GM18861 (cell line): ENCODE measurements around the gene SERGEF.
"Not testable (repeated sequence)": the region's sequence is repeated elsewhere in the genome, so short reads cannot be mapped to it uniquely, and the experiment has no call there.

ENCODE experiments used
- ATAC-seq: cut with Tn5 transposase; IDR thresholded peaks from one replicate; pipeline ENCODE4 v1.9.1; 2021; ENCODE audit not compliant: unreplicated experiment

Gene SERGEF

DNA sequence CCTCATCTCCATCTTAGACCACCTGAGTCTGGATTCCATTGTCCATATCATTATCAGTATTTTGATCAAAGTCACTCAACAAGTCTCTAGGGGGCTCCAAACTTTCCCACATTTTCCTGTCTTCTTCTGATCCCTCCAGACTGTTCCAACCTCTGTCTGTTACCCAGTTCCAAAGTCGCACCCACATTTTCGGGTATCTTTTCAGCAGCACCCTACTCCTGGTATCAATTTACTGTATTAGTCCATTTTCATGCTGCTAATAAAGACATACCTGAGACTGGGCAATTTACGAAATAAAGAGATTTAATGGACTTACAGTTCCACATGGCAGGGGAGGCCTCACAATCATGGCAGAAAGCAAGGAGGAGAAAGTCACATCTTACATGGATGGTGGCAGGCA, 144.4 kb downstream of the SERGEF start:
- ATAC-seq, result not testable (repeated sequence)

- ATAC-seq, result no peak
These were observed 145.5 kb downstream of the SERGEF start for GRCh38 chr11:17867341-17867740.

GRCh38 chr11:17865765-17866428, 146.9 kb downstream of the SERGEF start:
- ATAC-seq, result no peak

DNA sequence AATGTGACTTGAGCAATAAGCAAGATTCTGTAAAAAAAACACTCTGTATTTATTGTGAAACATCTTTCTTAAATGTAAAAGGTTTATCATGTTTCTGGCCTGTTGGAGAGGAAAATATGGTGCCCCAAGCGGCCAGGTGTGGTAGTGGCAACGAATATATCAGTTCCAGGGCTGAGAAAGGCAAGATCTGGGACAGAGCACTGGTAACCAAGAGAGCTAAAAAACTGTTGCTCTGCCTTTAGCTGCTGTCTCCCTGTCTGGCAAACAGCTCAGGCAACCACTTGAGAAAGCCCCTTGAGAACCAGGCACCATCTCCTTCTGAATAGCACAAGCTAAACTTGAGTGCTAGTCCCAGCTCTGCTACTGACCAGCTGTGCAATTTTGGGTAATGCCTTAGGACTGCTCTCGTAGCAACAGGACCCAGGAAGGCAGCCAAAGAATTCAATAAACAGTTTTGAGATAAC, 148.3 kb downstream of the SERGEF start:
- ATAC-seq, result no peak

- ATAC-seq, result no peak
These were observed 151.7 kb downstream of the SERGEF start for GRCh38 chr11:17861036-17861755.

DNA sequence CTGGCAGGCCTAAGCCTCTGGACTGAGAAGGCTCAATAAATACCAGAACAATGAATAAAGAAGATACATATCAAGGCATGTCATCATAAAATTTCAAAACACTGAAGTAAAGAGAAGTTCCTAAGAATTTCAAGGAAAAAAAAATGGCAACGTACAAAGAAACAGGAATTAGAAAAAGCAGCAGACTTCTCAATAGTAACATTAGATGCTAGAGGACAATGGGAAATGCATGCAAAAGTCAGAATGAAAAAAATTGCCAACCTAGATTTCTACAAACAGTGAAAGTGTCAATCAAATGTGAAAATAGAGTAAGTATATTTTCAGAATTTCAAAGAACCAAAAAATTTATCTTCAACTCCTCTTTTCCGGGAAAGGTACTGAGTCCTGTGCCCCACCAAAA, 153.3 kb downstream of the SERGEF start:
- ATAC-seq, result no peak

- ATAC-seq, result no peak
These were observed 157.1 kb downstream of the SERGEF start for GRCh38 chr11:17855531-17856290.

DNA sequence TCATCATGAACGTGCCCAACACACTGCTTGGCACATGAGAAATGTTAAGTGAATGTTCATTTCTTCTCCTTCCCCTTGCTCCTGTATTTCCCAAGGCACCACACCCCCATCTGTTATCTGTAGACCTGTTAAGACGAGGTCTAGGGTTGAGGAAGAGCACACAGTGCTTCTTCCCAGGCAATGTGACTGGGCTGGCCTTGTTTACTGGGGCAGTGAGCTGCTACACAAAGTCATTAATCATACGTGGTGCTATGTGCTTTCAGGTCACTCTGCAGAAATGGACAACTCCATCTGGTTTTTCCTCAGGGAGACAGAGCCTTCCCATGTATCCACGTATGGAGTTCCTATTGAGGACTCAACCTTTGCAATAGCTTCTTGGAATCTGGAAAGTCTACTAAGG, 159.6 kb downstream of the SERGEF start:
- ATAC-seq, result no peak

DNA sequence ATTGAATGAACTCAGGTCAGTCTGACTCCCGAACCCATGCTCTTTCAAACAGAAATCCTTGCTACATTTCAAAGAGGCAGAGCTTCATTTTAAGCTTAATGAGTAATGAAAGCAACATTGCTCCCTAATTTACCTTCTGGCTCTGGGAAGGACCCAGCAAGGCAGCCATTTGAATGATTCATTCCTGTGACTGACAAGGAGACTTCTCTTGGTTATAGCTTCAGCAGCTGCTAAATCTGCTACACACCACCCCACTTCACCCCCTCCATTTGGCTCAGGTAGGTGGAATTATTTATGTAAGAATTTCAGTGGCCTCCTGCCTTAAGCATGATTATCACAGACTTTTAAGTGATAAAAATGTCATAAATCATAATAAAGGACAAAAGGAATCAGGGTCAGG, 160.6 kb downstream of the SERGEF start:
- ATAC-seq, result no peak

- no peak for ATAC-seq
These were observed 161.2 kb downstream of the SERGEF start for GRCh38 chr11:17851697-17852096.

DNA sequence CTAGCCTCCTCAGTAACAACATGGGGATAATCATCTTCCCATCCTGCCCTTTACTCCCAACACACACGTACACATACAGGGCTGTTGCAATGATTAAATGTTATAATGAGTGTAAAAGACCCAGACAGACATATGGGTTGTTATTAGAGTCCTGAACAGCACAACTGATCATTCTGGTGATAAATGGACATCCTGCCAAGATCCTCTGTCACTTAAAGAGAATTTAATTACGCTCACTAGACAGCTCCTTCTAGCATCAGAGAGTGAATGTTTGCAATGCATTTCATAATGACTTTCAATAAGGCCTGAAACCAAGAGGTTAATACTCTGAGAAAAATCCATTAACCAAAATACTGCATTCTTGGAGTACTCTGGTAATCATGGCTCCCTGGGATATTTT, 162.5 kb downstream of the SERGEF start:
- no peak for ATAC-seq

GRCh38 chr11:17848715-17849114, 164.1 kb downstream of the SERGEF start:
- ATAC-seq, result no peak

GRCh38 chr11:17846852-17847453, 165.9 kb downstream of the SERGEF start:
- ATAC-seq, result no peak

GRCh38 chr11:17845431-17845881, 167.4 kb downstream of the SERGEF start:
- ATAC-seq, result no peak

GRCh38 chr11:17840101-17840548, 172.7 kb downstream of the SERGEF start:
- ATAC-seq, result no peak

GRCh38 chr11:17839450-17839849, 173.4 kb downstream of the SERGEF start:
- no peak for ATAC-seq

DNA sequence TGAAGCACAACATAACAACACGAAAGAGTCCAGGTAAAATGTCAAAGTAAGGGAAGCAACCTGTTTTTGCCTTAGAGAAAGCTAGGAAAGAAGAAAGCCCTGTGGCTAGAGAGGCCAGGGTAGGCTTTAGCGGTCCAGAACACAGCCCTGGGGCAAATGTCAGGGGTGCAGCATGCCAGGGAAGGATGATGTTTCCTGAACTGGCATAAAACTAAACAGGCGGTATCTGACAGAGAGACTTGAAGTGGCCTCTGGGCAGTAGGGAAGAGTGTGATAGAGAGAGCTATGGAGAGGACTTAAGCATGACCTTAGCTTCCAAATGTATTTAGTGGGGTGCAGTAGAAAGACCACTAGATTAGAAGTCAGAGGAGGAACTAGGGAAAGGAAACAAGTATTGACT, 174.7 kb downstream of the SERGEF start:
- ATAC-seq, result no peak

- no peak for ATAC-seq
These were observed 181.0 kb downstream of the SERGEF start for GRCh38 chr11:17831883-17832282.

DNA sequence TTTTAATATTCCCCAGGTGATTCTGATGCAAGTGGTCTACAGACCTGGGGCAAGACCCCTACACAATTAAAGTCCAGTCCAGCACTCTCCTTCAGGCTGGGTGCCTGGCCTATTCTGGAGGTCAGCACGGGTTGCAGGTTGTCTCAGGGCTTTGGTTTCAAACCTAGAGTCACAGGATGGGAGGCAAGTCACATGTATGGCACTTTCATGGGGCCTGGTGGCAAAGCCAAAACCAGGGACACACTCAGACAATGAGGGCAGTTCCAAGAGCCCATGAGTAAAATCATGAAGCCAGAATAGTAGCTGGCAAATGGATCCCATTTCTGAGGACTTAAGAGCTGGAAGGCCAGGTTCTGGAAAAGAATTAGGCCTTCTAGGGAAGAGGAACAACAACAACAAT, 181.6 kb downstream of the SERGEF start:
- no peak for ATAC-seq

DNA sequence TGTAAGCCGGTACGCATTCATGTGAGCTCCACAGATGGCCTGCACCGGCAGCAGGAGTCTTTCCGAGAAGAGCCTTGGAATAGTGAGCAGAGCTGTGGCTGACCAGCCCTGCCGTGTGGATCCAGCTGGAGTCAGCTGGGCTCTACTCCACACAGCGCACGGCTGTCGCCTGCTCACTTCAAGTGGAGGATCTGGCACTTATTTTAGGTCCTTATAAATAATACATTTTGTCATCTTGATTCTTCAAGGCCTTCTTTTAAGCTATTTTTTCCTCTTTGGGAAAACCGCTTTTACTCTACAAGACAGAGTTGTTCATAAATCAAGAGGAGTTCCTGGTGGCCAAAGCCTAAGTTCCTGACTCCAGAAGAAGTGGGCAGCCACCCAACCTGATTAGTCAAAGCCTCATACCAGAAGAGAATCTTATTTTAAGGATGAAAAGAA, 184.5 kb downstream of the SERGEF start:
- ATAC-seq, result no peak

- ATAC-seq, result no peak
These were observed 185.8 kb downstream of the SERGEF start for GRCh38 chr11:17827006-17827405.
